K562 (cell line): ENCODE results near the gene ASNS. TPM values are rescaled to one million over a fixed set of nuclear protein-coding genes. Genes with fewer than 3 reads are reported as not detected.

ENCODE experiments used
- ATF7 ChIP-seq: fragments of 450-650 bp; IDR thresholded peaks from 2 replicates; pipeline ENCODE4 v1.7.1; 2014; ENCODE audit warnings: mild to moderate bottlenecking, moderate library complexity
- ESRRA ChIP-seq: fragments of 450-650 bp; IDR thresholded peaks from 2 replicates; pipeline ENCODE4 v1.6.1; 2014; ENCODE audit warnings: low read depth, mild to moderate bottlenecking, moderate library complexity, borderline replicate concordance
- GATAD2B ChIP-seq: fragments of 450-650 bp; IDR thresholded peaks from 2 replicates; pipeline ENCODE4 v1.6.1; 2017; ENCODE audit warnings: mild to moderate bottlenecking, borderline replicate concordance
- MXI1 ChIP-seq: IDR thresholded peaks from 2 replicates; pipeline ENCODE4 v1.6.1; 2011; ENCODE audit warnings: low read depth, mild to moderate bottlenecking, improper control_type of control experiment, low read length
- MYC ChIP-seq, 2 experiments: fragments of 250-450 bp in 1 of 2; sonication (Bioruptor Pico) in 1 of 2; IDR thresholded peaks; 2 replicates each; pipeline versions ENCODE4 v1.5.1 to v1.6.1; 2012 to 2021; ENCODE audit warnings: low read depth in 2 of 2, borderline replicate concordance in 1 of 2, improper control_type of control experiment in 1 of 2, low read length in 1 of 2, mild to moderate bottlenecking in 1 of 2, moderate library complexity in 1 of 2
- MYNN ChIP-seq, 2 experiments: sonication (generic); formaldehyde crosslinking in 1 of 2; IDR thresholded peaks; 2 replicates each; pipeline versions ENCODE4 v1.5.0 to v1.6.1; 2016 to 2020; ENCODE audit warnings: antibody characterized with exemption in 1 of 2, missing genetic modification reagents in 1 of 2
- NR4A1 ChIP-seq, 2 experiments: fragments of 250-450 bp in 1 of 2; fragments of 450-650 bp in 1 of 2; sonication (Bioruptor Pico) in 1 of 2; IDR thresholded peaks; 2 replicates each; pipeline versions ENCODE4 v1.4.0 to v1.6.1; 2016 to 2020; ENCODE audit warnings: mild to moderate bottlenecking in 2 of 2, missing compliant biosample characterization in 1 of 2, missing genetic modification characterization in 1 of 2, moderate library complexity in 1 of 2
- NUFIP1 ChIP-seq: fragments of 450-650 bp; IDR thresholded peaks from 2 replicates; pipeline ENCODE4 v1.6.1; 2018; ENCODE audit not compliant: partially characterized antibody
- PKNOX1 ChIP-seq: fragments of 450-650 bp; IDR thresholded peaks from 2 replicates; pipeline ENCODE4 v1.6.1; 2016
- RB1 ChIP-seq: fragments of 450-650 bp; IDR thresholded peaks from 2 replicates; pipeline ENCODE4 v1.6.1; 2017; ENCODE audit warnings: low read depth, mild to moderate bottlenecking
- SAFB ChIP-seq: fragments of 200-400 bp; formaldehyde crosslinking; IDR thresholded peaks from 2 replicates; pipeline ENCODE4 v1.6.1; 2017; ENCODE audit warnings: low read depth, low read length, borderline replicate concordance
- SIN3A ChIP-seq, 2 experiments: fragments of 150-350 bp in 1 of 2; IDR thresholded peaks; 2 replicates each; pipeline ENCODE4 v1.6.1; 2011 to 2016; ENCODE audit warnings: borderline replicate concordance in 2 of 2, low read depth in 2 of 2, low read length in 2 of 2, mild to moderate bottlenecking in 2 of 2, moderate library complexity in 2 of 2; ENCODE audit not compliant: control insufficient read depth in 1 of 2
- TAF9B ChIP-seq: fragments of 450-650 bp; IDR thresholded peaks from 2 replicates; pipeline ENCODE4 v1.6.1; 2018; ENCODE audit warnings: mild to moderate bottlenecking; ENCODE audit not compliant: partially characterized antibody
- TCF7 ChIP-seq: sonication (generic); IDR thresholded peaks from 2 replicates; pipeline ENCODE4 v1.6.1; 2016; ENCODE audit warnings: antibody characterized with exemption, borderline replicate concordance
- polyA plus RNA-seq, 8 experiments: library from polyadenylated mRNA; depleted of rRNA in 4 of 8; stranded (reverse) in 5 of 8; unstranded in 3 of 8; fragments of >200 nt; fragmentation: Nextera tagmentation in 2 of 8; fragmentation: Illumina TruSeq in 1 of 8; extraction: Ambion mirVana in 2 of 8; extraction: Trizol in 1 of 8; gene quantifications; 2 replicates each; pipeline versions ENCODE4 v1.2.1 to v1.2.3, GENCODE V29; 2011 to 2014; ENCODE audit warnings: inconsistent platforms in 1 of 8, missing spikeins in 1 of 8
- total RNA-seq, 7 experiments: library from RNA; depleted of rRNA in 6 of 7; stranded (reverse); fragments of >200 nt in 6 of 7; fragmentation: Illumina TruSeq in 2 of 7; extraction: Trizol in 2 of 7; gene quantifications; 2 replicates each; pipeline versions ENCODE4 v1.2.1 to v1.2.3, GENCODE V29; 2011 to 2021; ENCODE audit warnings: low replicate concordance in 1 of 7
- TF ChIP-seq, protein P1 (sequence below), 2 experiments: IDR thresholded peaks; 2 replicates each; pipeline ENCODE4 v1.6.1; 2011; ENCODE audit warnings: borderline replicate concordance in 1 of 2, control low read depth in 1 of 2, low read depth in 1 of 2, low read length in 1 of 2, mild to moderate bottlenecking in 1 of 2, mixed read lengths in 1 of 2, moderate library complexity in 1 of 2; ENCODE audit not compliant: insufficient read depth in 1 of 2, insufficient read length in 1 of 2, poor library complexity in 1 of 2, severe bottlenecking in 1 of 2; ENCODE audit errors: extremely low read depth in 1 of 2
- TF ChIP-seq, protein P2 (sequence below): fragments of 200-800 bp; sonication (Bioruptor generic); IDR thresholded peaks from 2 replicates; pipeline ENCODE4 v1.6.1; 2017; ENCODE audit warnings: missing genetic modification characterization, missing compliant biosample characterization
- TF ChIP-seq, protein P3 (sequence below): fragments of 450-650 bp; formaldehyde crosslinking; IDR thresholded peaks from 2 replicates; pipeline ENCODE4 v1.4.0; 2020; ENCODE audit warnings: mild to moderate bottlenecking, moderate library complexity
- TF ChIP-seq, protein P4 (sequence below): conservative IDR thresholded peaks from 2 replicates; pipeline ENCODE4 v1.6.1; 2011; ENCODE audit warnings: low read depth, mild to moderate bottlenecking, low read length; ENCODE audit not compliant: control insufficient read depth

Gene ASNS
- total and polyA plus RNA-seq, 9 of the 15 experiments (the other 6 are each of a cell fraction or from before 2014, with no cell fraction given) = 42.1 to 354 (median 215) TPM

GRCh38 chr7:97872025-97872669 lies at the start of gene ASNS (continued):
- TF ChIP-seq MYNN (IDR thresholded peaks at IDR 0.05) = peak; percentile 45; the same call in 1 of the 2 replicates
- no peak for TF ChIP-seq MYNN (CRISPR knock-in tag; IDR thresholded peaks at IDR 0.05)
- TF ChIP-seq PKNOX1 = peak; percentile 60
- TF ChIP-seq, protein P1, sequence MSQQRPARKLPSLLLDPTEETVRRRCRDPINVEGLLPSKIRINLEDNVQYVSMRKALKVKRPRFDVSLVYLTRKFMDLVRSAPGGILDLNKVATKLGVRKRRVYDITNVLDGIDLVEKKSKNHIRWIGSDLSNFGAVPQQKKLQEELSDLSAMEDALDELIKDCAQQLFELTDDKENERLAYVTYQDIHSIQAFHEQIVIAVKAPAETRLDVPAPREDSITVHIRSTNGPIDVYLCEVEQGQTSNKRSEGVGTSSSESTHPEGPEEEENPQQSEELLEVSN (IDR thresholded peaks at IDR 0.05; ENCODE audit: borderline replicate concordance in 1 of 2, extremely low read depth in 1 of 2, insufficient read depth in 1 of 2, insufficient read length in 1 of 2, low read depth in 1 of 2, low read length in 1 of 2, poor library complexity in 1 of 2, severe bottlenecking in 1 of 2) = peak; percentile 66 to 73
- TF ChIP-seq, protein P2, sequence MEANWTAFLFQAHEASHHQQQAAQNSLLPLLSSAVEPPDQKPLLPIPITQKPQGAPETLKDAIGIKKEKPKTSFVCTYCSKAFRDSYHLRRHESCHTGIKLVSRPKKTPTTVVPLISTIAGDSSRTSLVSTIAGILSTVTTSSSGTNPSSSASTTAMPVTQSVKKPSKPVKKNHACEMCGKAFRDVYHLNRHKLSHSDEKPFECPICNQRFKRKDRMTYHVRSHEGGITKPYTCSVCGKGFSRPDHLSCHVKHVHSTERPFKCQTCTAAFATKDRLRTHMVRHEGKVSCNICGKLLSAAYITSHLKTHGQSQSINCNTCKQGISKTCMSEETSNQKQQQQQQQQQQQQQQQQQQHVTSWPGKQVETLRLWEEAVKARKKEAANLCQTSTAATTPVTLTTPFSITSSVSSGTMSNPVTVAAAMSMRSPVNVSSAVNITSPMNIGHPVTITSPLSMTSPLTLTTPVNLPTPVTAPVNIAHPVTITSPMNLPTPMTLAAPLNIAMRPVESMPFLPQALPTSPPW = peak; percentile 79
- TF ChIP-seq ATF7 = peak; percentile 95
- peak; percentile 99 for TF ChIP-seq MYC (IDR thresholded peaks at IDR 0.05; ENCODE audit: low read depth, low read length)
- TF ChIP-seq MYC (CRISPR knock-in tag; IDR thresholded peaks at IDR 0.05; ENCODE audit: borderline replicate concordance, low read depth) = peak; percentile 97
- peak; percentile 39; the same call in 1 of the 2 replicates for TF ChIP-seq ESRRA
- TF ChIP-seq, protein P3, sequence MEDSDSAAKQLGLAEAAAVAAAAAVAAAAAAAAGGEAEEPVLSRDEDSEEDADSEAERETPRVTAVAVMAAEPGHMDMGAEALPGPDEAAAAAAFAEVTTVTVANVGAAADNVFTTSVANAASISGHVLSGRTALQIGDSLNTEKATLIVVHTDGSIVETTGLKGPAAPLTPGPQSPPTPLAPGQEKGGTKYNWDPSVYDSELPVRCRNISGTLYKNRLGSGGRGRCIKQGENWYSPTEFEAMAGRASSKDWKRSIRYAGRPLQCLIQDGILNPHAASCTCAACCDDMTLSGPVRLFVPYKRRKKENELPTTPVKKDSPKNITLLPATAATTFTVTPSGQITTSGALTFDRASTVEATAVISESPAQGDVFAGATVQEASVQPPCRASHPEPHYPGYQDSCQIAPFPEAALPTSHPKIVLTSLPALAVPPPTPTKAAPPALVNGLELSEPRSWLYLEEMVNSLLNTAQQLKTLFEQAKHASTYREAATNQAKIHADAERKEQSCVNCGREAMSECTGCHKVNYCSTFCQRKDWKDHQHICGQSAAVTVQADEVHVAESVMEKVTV = no peak
- peak; percentile 75 for TF ChIP-seq TAF9B
- no peak for TF ChIP-seq NR4A1 (CRISPR knock-in tag; IDR thresholded peaks at IDR 0.05)
- TF ChIP-seq NR4A1 (tag; IDR thresholded peaks at IDR 0.05) = peak; percentile 59; the same call in 1 of the 2 replicates
- TF ChIP-seq GATAD2B = no peak
- TF ChIP-seq RB1 = peak; percentile 74; the same call in 1 of the 2 replicates
- TF ChIP-seq TCF7 = 0 out of 2 replicates have a peak, but pooled peaks have one; percentile 44
- TF ChIP-seq SAFB = peak; percentile 45; the same call in 1 of the 2 replicates
- TF ChIP-seq MXI1 = 0 out of 2 replicates have a peak, but pooled peaks have one; percentile 48
- TF ChIP-seq NUFIP1 = no peak
- TF ChIP-seq, protein P4, sequence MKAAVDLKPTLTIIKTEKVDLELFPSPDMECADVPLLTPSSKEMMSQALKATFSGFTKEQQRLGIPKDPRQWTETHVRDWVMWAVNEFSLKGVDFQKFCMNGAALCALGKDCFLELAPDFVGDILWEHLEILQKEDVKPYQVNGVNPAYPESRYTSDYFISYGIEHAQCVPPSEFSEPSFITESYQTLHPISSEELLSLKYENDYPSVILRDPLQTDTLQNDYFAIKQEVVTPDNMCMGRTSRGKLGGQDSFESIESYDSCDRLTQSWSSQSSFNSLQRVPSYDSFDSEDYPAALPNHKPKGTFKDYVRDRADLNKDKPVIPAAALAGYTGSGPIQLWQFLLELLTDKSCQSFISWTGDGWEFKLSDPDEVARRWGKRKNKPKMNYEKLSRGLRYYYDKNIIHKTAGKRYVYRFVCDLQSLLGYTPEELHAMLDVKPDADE = 0 out of 2 replicates have a peak, but pooled peaks have one; percentile 74
- TF ChIP-seq SIN3A (IDR thresholded peaks at IDR 0.05; ENCODE audit: borderline replicate concordance in 2 of 2, control insufficient read depth in 1 of 2, low read depth in 2 of 2, low read length in 2 of 2) = peak; percentile 72 to 78; a peak in 3 of 4 replicates
